ENCODE measurements around the gene FXYD2. TPM values are rescaled to one million over a fixed set of nuclear protein-coding genes. Genes with fewer than 3 reads are reported as not detected.

The FXYD2 gene
- total and polyA plus RNA-seq, 2 of the 13 experiments (the other 11 are each of a cell fraction or from before 2014, with no cell fraction given): 45.9 to 106 TPM

GRCh38 chr11:117819096-117820040 is 5.2 kb downstream of the FXYD2 start (continued):
- TF ChIP-seq GPN1 (CRISPR knock-in tag; IDR thresholded peaks at IDR 0.05; ENCODE audit: borderline replicate concordance) (no peak), ZNF768 (CRISPR knock-in tag; IDR thresholded peaks at IDR 0.05) (no peak), RAD21 (CRISPR knock-in tag; IDR thresholded peaks at IDR 0.05) (peak; percentile 60), ELF3 (CRISPR knock-in tag; IDR thresholded peaks at IDR 0.05) (no peak), CEBPB (IDR thresholded peaks at IDR 0.05; ENCODE audit: borderline replicate concordance, low read depth, low read length) (no peak), ZNF766 (CRISPR knock-in tag; IDR thresholded peaks at IDR 0.05; ENCODE audit: borderline replicate concordance) (no peak), ZNF44 (CRISPR knock-in tag; IDR thresholded peaks at IDR 0.05) (no peak), ZBTB39 (CRISPR knock-in tag; IDR thresholded peaks at IDR 0.05) (no peak), ZFYVE20 (CRISPR knock-in tag; IDR thresholded peaks at IDR 0.05; ENCODE audit: borderline replicate concordance, low read depth) (no peak), MTF2 (CRISPR knock-in tag; IDR thresholded peaks at IDR 0.05; ENCODE audit: borderline replicate concordance) (no peak), ZNF598 (CRISPR knock-in tag; IDR thresholded peaks at IDR 0.05; ENCODE audit: borderline replicate concordance) (no peak), MBD4 (IDR thresholded peaks at IDR 0.05; ENCODE audit: borderline replicate concordance, low read length) (no peak), CAMTA2 (CRISPR knock-in tag; IDR thresholded peaks at IDR 0.05; ENCODE audit: borderline replicate concordance) (no peak), PHF21A (CRISPR knock-in tag; IDR thresholded peaks at IDR 0.05) (no peak), ZNF317 (CRISPR knock-in tag; IDR thresholded peaks at IDR 0.05) (0 out of 2 replicates have a peak, but pooled peaks have one; percentile 13), RBFOX2 (IDR thresholded peaks at IDR 0.05; ENCODE audit: low read depth, low read length) (0 out of 2 replicates have a peak, but pooled peaks have one; percentile 16), PRPF4 (IDR thresholded peaks at IDR 0.05; ENCODE audit: low read depth, low read length, poor library complexity, severe bottlenecking) (no peak), ZNF691 (CRISPR knock-in tag; IDR thresholded peaks at IDR 0.05; ENCODE audit: borderline replicate concordance, low read depth) (no peak; the same call in 1 of the 2 replicates)
- TF ChIP-seq, protein P1, sequence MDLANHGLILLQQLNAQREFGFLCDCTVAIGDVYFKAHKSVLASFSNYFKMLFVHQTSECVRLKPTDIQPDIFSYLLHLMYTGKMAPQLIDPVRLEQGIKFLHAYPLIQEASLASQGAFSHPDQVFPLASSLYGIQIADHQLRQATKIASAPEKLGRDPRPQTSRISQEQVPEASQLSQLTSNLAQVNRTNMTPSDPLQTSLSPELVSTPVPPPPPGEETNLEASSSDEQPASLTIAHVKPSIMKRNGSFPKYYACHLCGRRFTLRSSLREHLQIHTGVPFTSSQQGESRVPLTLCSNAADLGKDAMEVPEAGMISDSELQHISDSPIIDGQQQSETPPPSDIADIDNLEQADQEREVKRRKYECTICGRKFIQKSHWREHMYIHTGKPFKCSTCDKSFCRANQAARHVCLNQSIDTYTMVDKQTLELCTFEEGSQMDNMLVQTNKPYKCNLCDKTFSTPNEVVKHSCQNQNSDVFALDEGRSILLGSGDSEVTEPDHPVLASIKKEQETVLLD (CRISPR knock-in tag; IDR thresholded peaks at IDR 0.05; ENCODE audit: low read depth): no peak

Measured in HepG2 (cell line).